ENCODE data around the gene CORO7.

The CORO7 gene

GRCh38 chr16:4390266-4391260 is 25.8 kb downstream of the CORO7 start:
- ATAC-seq (ENCODE audit: insufficient read depth, low read depth): no peak
- no peak overlapping the region for H3K9ac ChIP-seq (ENCODE audit: low read depth, low read length)
- peaks cover 76% of the 10 kb centered on the region for H3K36me3 ChIP-seq (ENCODE audit: insufficient read depth, low read length)
- no peak for DNase-seq
- peaks cover 35% of the 10 kb centered on the region for H4K20me1 ChIP-seq (ENCODE audit: insufficient read depth, low read length)
- no peaks in the 10 kb centered on the region for H3K9me3 ChIP-seq (ENCODE audit: insufficient read depth, low read length, severe bottlenecking)
- TF ChIP-seq EZH2 (IDR thresholded peaks at IDR 0.05; ENCODE audit: borderline replicate concordance, low read depth, low read length, severe bottlenecking) (no peak), CTCF (IDR thresholded peaks at IDR 0.05; ENCODE audit: borderline replicate concordance, extremely low read depth, low read length, poor library complexity, severe bottlenecking) (no peak)
- no peaks in the 10 kb centered on the region for H3K27me3 ChIP-seq (ENCODE audit: insufficient read depth, low read length, poor library complexity)
- H2AFZ ChIP-seq (ENCODE audit: low read depth, low read length): no peak overlapping the region
- H3K4me2 ChIP-seq (ENCODE audit: insufficient read depth, low read length): no peak overlapping the region
- H3K4me3 ChIP-seq (ENCODE audit: low read depth in 1 of 2, low read length in 2 of 2): no peak overlapping the region
- no peaks in the 10 kb centered on the region for H3K4me1 ChIP-seq (ENCODE audit: insufficient read depth, low read length)
- no peaks in the 10 kb centered on the region for H3K79me2 ChIP-seq (ENCODE audit: insufficient read depth, low read length)
- H3K27ac ChIP-seq (ENCODE audit: low read length): no peak overlapping the region

GRCh38 chr16:4389051-4389955 is 27.1 kb downstream of the CORO7 start:
- ATAC-seq (ENCODE audit: insufficient read depth, low read depth) (no peak), DNase-seq (no peak)
- TF ChIP-seq EZH2 (IDR thresholded peaks at IDR 0.05; ENCODE audit: borderline replicate concordance, low read depth, low read length, severe bottlenecking) (no peak), CTCF (IDR thresholded peaks at IDR 0.05; ENCODE audit: borderline replicate concordance, extremely low read depth, low read length, poor library complexity, severe bottlenecking) (no peak)
- H4K20me1 ChIP-seq (ENCODE audit: insufficient read depth, low read length): peaks cover 33% of the 10 kb centered on the region
- no peak overlapping the region for H2AFZ ChIP-seq (ENCODE audit: low read depth, low read length)
- no peak overlapping the region for H3K9ac ChIP-seq (ENCODE audit: low read depth, low read length)
- no peak overlapping the region for H3K4me3 ChIP-seq (ENCODE audit: low read depth in 1 of 2, low read length in 2 of 2)
- H3K27ac ChIP-seq (ENCODE audit: low read length): no peak overlapping the region
- H3K4me2 ChIP-seq (ENCODE audit: insufficient read depth, low read length): no peak overlapping the region
- H3K79me2 ChIP-seq (ENCODE audit: insufficient read depth, low read length): no peaks in the 10 kb centered on the region
- H3K9me3 ChIP-seq (ENCODE audit: insufficient read depth, low read length, severe bottlenecking): no peaks in the 10 kb centered on the region
- H3K27me3 ChIP-seq (ENCODE audit: insufficient read depth, low read length, poor library complexity): no peaks in the 10 kb centered on the region
- peaks cover 74% of the 10 kb centered on the region for H3K36me3 ChIP-seq (ENCODE audit: insufficient read depth, low read length)
- H3K4me1 ChIP-seq (ENCODE audit: insufficient read depth, low read length): no peaks in the 10 kb centered on the region

GRCh38 chr16:4388271-4389021 is 27.9 kb downstream of the CORO7 start:
- ATAC-seq (ENCODE audit: insufficient read depth, low read depth) (no peak), DNase-seq (no peak)
- no peaks in the 10 kb centered on the region for H3K4me1 ChIP-seq (ENCODE audit: insufficient read depth, low read length)
- H3K36me3 ChIP-seq (ENCODE audit: insufficient read depth, low read length): peaks cover 81% of the 10 kb centered on the region
- no peak overlapping the region for H2AFZ ChIP-seq (ENCODE audit: low read depth, low read length)
- no peak overlapping the region for H3K4me2 ChIP-seq (ENCODE audit: insufficient read depth, low read length)
- peaks cover 33% of the 10 kb centered on the region for H4K20me1 ChIP-seq (ENCODE audit: insufficient read depth, low read length)
- no peak overlapping the region for H3K9ac ChIP-seq (ENCODE audit: low read depth, low read length)
- no peak overlapping the region for H3K27ac ChIP-seq (ENCODE audit: low read length)
- no peaks in the 10 kb centered on the region for H3K79me2 ChIP-seq (ENCODE audit: insufficient read depth, low read length)
- H3K9me3 ChIP-seq (ENCODE audit: insufficient read depth, low read length, severe bottlenecking): no peaks in the 10 kb centered on the region
- no peak for TF ChIP-seq CTCF (IDR thresholded peaks at IDR 0.05; ENCODE audit: borderline replicate concordance, extremely low read depth, low read length, poor library complexity, severe bottlenecking)
- no peaks in the 10 kb centered on the region for H3K27me3 ChIP-seq (ENCODE audit: insufficient read depth, low read length, poor library complexity)
- H3K4me3 ChIP-seq (ENCODE audit: low read depth in 1 of 2, low read length in 2 of 2): no peak overlapping the region
